Ovary (tissue), 9 donors: ENCODE results near the gene HRG. TPM values are rescaled to one million over a fixed set of nuclear protein-coding genes. Genes with fewer than 3 reads are reported as not detected.

Experiments used
- DNase-seq, 5 donors: peaks; one replicate each; pipeline ENCODE4 v3.0.0-alpha.2; 2019 to 2020
- H3K27ac ChIP-seq, 2 donors: fragments of 200-600 bp; one replicate each; pipeline versions ENCODE4 v1.5.1 to v1.8.0; 2019 to 2022
- H3K27me3 ChIP-seq: fragments of 200-600 bp; one replicate; pipeline ENCODE4 v1.8.0; 2022
- H3K36me3 ChIP-seq: fragments of 200-600 bp; sonication (generic); one replicate; pipeline ENCODE4 v1.5.1; 2019
- H3K4me1 ChIP-seq: one replicate; pipeline ENCODE4 v1.8.1; 2013; ENCODE audit warnings: mild to moderate bottlenecking, moderate library complexity; ENCODE audit not compliant: insufficient read depth
- H3K4me3 ChIP-seq: fragments of 200-600 bp; sonication (generic); one replicate; pipeline ENCODE4 v1.5.1; 2017
- H3K9me3 ChIP-seq, 2 donors: fragments of 200-600 bp in 1 of 2; sonication (generic) in 1 of 2; one replicate each; pipeline versions ENCODE4 v1.5.1 to v1.8.1; 2013 to 2019; ENCODE audit warnings: mild to moderate bottlenecking in 1 of 2, moderate library complexity in 1 of 2
- CTCF ChIP-seq, 3 donors: fragments of 450-650 bp in 2 of 3; fragments of 200-600 bp in 1 of 3; IDR thresholded peaks; one replicate each; pipeline versions ENCODE4 v1.5.1 to v1.8.0; 2016 to 2022; ENCODE audit warnings: antibody characterized with exemption in 3 of 3, mild to moderate bottlenecking in 1 of 3
- EP300 ChIP-seq: sonication (generic); formaldehyde crosslinking; IDR thresholded peaks from one replicate; pipeline ENCODE4 v1.6.1; 2017; ENCODE audit warnings: antibody characterized with exemption
- POLR2A ChIP-seq: fragments of 450-650 bp; IDR thresholded peaks from one replicate; pipeline ENCODE4 v1.6.1; 2017; ENCODE audit warnings: antibody characterized with exemption, mild to moderate bottlenecking, moderate library complexity
- WGBS, 3 donors: extraction: QIAGEN DNeasy Blood & Tissue Kit in 1 of 3; methylation state at CpG; one replicate each; pipeline versions ENCODE4 v1.1.5 to v1.1.7; 2013 to 2017; 5-methylcytosine and 5-hydroxymethylcytosine counted together
- intact Hi-C, 4 donors: fragments of 100-400 bp; cut with DNase I; formaldehyde crosslinking; loops; one replicate each; pipeline versions ENCODE4 v1.11.0 to v1.15.1; 2022 to 2023
- polyA plus RNA-seq, 2 donors: library from polyadenylated mRNA; stranded (reverse); fragments of 200-250 nt in 1 of 2; fragments of 350-450 nt in 1 of 2; fragmentation: Illumina TruSeq in 1 of 2; extraction: RNeasy Lipid Tissue Mini Kit (QIAGEN cat#74804) in 1 of 2; gene quantifications; one replicate each; pipeline ENCODE4 v1.2.3, GENCODE V29; 2013 to 2014
- total RNA-seq, 7 donors: library from RNA; depleted of rRNA in 2 of 7; stranded (reverse); fragments of >200 nt in 2 of 7; fragmentation: NEBNext Ultra II Directional in 3 of 7; extraction: Animal tissue kit (Norgen Biotek cat#: 25700) in 3 of 7; gene quantifications; one replicate each; pipeline versions ENCODE4 v1.1.0 to v1.2.4, GENCODE V29; 2016 to 2023
- donor health status: DM: no; HTN: no; CAD: no; lungs with moderate emphysema.
- donor health status: DM: no; HTN: no; CAD: no.
- donor health status: Bipolar disorder and iron deficiency.
- donor health status: DM: yes; HTN: yes; CAD: no.
- donor health status: DM: no; HTN: no; CAD: no.
- donor health status: DM: yes; HTN: yes; CAD: no.

The HRG gene
- total and polyA plus RNA-seq, 9 donors: 0.13 TPM; not detected in 8

GRCh38 chr3:186664119-186664495 is 1.7 kb upstream of the HRG start:
- DNase-seq: no peak
- Histone ChIP-seq H3K9me3 (no peaks in the 10 kb centered on the region), H3K4me1 (no peaks in the 10 kb centered on the region), H3K4me3 (no peak overlapping the region), H3K27ac (no peak overlapping the region), H3K36me3 (no peaks in the 10 kb centered on the region), H3K27me3 (no peaks in the 10 kb centered on the region)
- intact Hi-C loops: no loop called here
- no peak for TF ChIP-seq CTCF (IDR thresholded peaks at IDR 0.05)
- no peak for TF ChIP-seq POLR2A
- no peak for TF ChIP-seq EP300

GRCh38 chr3:186664506-186664905 is 1.3 kb upstream of the HRG start:
- Histone ChIP-seq H3K4me3 (no peak overlapping the region), H3K27me3 (no peaks in the 10 kb centered on the region), H3K36me3 (no peaks in the 10 kb centered on the region), H3K9me3 (no peaks in the 10 kb centered on the region), H3K27ac (no peak overlapping the region), H3K4me1 (no peaks in the 10 kb centered on the region)
- no peak for DNase-seq
- TF ChIP-seq CTCF (IDR thresholded peaks at IDR 0.05): no peak
- TF ChIP-seq EP300: no peak
- no peak for TF ChIP-seq POLR2A
- intact Hi-C loops: no loop called here
- WGBS, 3 donors: 35 to 43% (median 37%) methylated on average over 4 of the region's 4 CpGs

GRCh38 chr3:186668426-186668825 is 2.6 kb downstream of the HRG start:
- WGBS, 3 donors: 64 to 73% (median 64%) methylated on average over 6 of the region's 6 CpGs
- no peaks in the 10 kb centered on the region for H3K36me3 ChIP-seq
- intact Hi-C loops: no loop called here

GRCh38 chr3:186669378-186670084 is 3.7 kb downstream of the HRG start:
- intact Hi-C loops: no loop called here
- TF ChIP-seq POLR2A (no peak), EP300 (no peak), CTCF (IDR thresholded peaks at IDR 0.05) (no peak)
- Histone ChIP-seq H3K27me3 (no peaks in the 10 kb centered on the region), H3K36me3 (no peaks in the 10 kb centered on the region), H3K4me3 (no peak overlapping the region), H3K4me1 (no peaks in the 10 kb centered on the region), H3K27ac (no peak overlapping the region), H3K9me3 (no peaks in the 10 kb centered on the region)
- DNase-seq: no peak
- WGBS, 3 donors: 77 to 83% (median 83%) methylated on average over 2 of the region's 2 CpGs

More at GRCh38 chr3:186668426-186668825, 2.6 kb downstream of the HRG start:
- H3K27ac ChIP-seq: no peak overlapping the region
- H3K4me1 ChIP-seq: no peaks in the 10 kb centered on the region
- DNase-seq: no peak
- H3K27me3 ChIP-seq: no peaks in the 10 kb centered on the region
- no peaks in the 10 kb centered on the region for H3K9me3 ChIP-seq
- TF ChIP-seq EP300: no peak
- TF ChIP-seq CTCF (IDR thresholded peaks at IDR 0.05): no peak
- no peak for TF ChIP-seq POLR2A
- no peak overlapping the region for H3K4me3 ChIP-seq
